ENCODE results near the gene SMYD2. TPM values are rescaled to one million over a fixed set of nuclear protein-coding genes. Genes with fewer than 3 reads are reported as not detected.
A peak's percentile ranks its signal among the peaks of the same experiment; 100 is the strongest.

Gene SMYD2
- total RNA-seq, 1 donor from 2014 or later: 33.6 TPM

DNA sequence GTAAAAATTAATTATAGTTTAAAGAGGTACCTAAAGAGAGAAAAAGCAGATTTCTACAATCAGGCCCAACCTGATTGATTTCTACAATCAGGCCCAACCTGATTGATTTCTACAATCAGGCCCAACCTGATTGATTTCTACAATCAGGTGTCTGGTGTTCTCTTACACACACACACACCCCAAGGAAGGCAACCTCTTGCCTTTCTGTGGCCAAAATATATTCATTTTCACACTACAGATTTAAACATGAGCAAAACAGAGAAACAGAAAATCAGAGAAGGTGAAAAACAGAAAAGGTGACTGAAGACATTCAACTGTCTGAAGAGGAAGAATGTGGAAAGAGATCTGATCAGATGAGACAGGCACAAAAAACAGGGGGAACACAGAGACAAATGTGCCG, 104.5 kb downstream of the SMYD2 start:
- DNase-seq (ENCODE audit: low spot score): no peak
- Mint-ChIP-seq H3K27me3 (ENCODE audit: low read depth) (no peaks in the 10 kb centered on the region), H3K4me3 (ENCODE audit: low read depth) (peak overlapping the region; percentile 62), H3K9me3 (no peaks in the 10 kb centered on the region), H3K4me1 (ENCODE audit: low read depth) (peaks cover 65% of the 10 kb centered on the region), H3K27ac (peak overlapping the region; percentile 83), H3K36me3 (ENCODE audit: low read depth) (peaks cover 85% of the 10 kb centered on the region)
- intact Hi-C loops (cut with micrococcal nuclease): loop anchor here (1.0 to 5.0 kb wide), 3 partner anchors 42 to 65 kb away; no protein-coding TSS in a partner anchor

- peaks cover 61% of the 10 kb centered on the region for H3K4me1 Mint-ChIP-seq (ENCODE audit: low read depth)
- DNase-seq (ENCODE audit: low spot score): no peak
- H3K36me3 Mint-ChIP-seq (ENCODE audit: low read depth): peaks cover 81% of the 10 kb centered on the region
- no peaks in the 10 kb centered on the region for H3K9me3 Mint-ChIP-seq
- no peaks in the 10 kb centered on the region for H3K27me3 Mint-ChIP-seq (ENCODE audit: low read depth)
- peak overlapping the region; percentile 55 for H3K4me3 Mint-ChIP-seq (ENCODE audit: low read depth)
- intact Hi-C loops (cut with micrococcal nuclease): loop anchor here (5.0 kb wide), 1 partner anchor 41 kb away; no protein-coding TSS in a partner anchor
- peak overlapping the region; percentile 92 for H3K27ac Mint-ChIP-seq
Observed at GRCh38 chr1:214386333-214386732, 105.4 kb downstream of the SMYD2 start.

All from activated T-helper 2 cell treated with anti-CD3 and anti-CD28 coated beads, Interferon-gamma antibody, Interleukin-2, Interleukin-4, amounts not matched to agents 10 μg/mL and 5 μg/mL and 100 μg/mL, durations not matched to agents 14 hours and 24 hours and 36 hours (primary cell).